SK-N-MC (cell line): Measurements from ENCODE around the gene CCDC69.
"Not testable (repeated sequence)": the region's sequence is repeated elsewhere in the genome, so short reads cannot be mapped to it uniquely, and the experiment has no call there.

Experiments used
- DNase-seq: peaks from one replicate; pipeline ENCODE4 v3.0.0-alpha.2; 2011; ENCODE audit warnings: low read depth, low spot score
- H3K27ac ChIP-seq: fragments of 200-600 bp; sonication (generic); 2 replicates; pipeline ENCODE4 v1.5.1; 2016; ENCODE audit warnings: mixed run types
- H3K36me3 ChIP-seq: fragments of 200-600 bp; sonication (generic); 2 replicates; pipeline ENCODE4 v1.6.1; 2017; ENCODE audit warnings: antibody characterized with exemption, low read length, mixed read lengths; ENCODE audit not compliant: insufficient read depth
- H3K4me3 ChIP-seq: fragments of 200-600 bp; sonication (generic); 2 replicates; pipeline ENCODE4 v1.5.1; 2016
- H3K9ac ChIP-seq: fragments of 200-600 bp; sonication (generic); 2 replicates; pipeline ENCODE4 v1.8.0; 2017; ENCODE audit warnings: mixed run types, mixed read lengths; ENCODE audit not compliant: insufficient read length
- H3K9me3 ChIP-seq: fragments of 200-600 bp; sonication (generic); 2 replicates; pipeline ENCODE4 v1.6.1; 2017; ENCODE audit warnings: low read depth, mild to moderate bottlenecking, antibody characterized with exemption, low read length, moderate library complexity, mixed read lengths
- EZH2 ChIP-seq: fragments of 200-600 bp; sonication (generic); IDR thresholded peaks from one replicate; pipeline ENCODE4 v1.6.1; 2017; ENCODE audit warnings: antibody characterized with exemption
- FOXP2 ChIP-seq: optimal IDR thresholded peaks from 2 replicates; pipeline ENCODE3; 2011; ENCODE audit warnings: mild to moderate bottlenecking, moderate library complexity; ENCODE audit not compliant: insufficient read depth; ENCODE audit errors: extremely low read length, control extremely low read depth
- POLR2AphosphoS5 ChIP-seq: IDR thresholded peaks from 2 replicates; pipeline ENCODE4 v1.6.1; 2012; ENCODE audit warnings: mild to moderate bottlenecking, low read depth, low read length, borderline replicate concordance

The CCDC69 gene

GRCh38 chr5:151250346-151251000 is 26.6 kb upstream of the CCDC69 start:
- no peaks in the 10 kb centered on the region for H3K36me3 ChIP-seq
- H3K4me3 ChIP-seq: no peak overlapping the region
- no peak for DNase-seq
- H3K9me3 ChIP-seq: no peaks in the 10 kb centered on the region
- H3K27ac ChIP-seq: no peak overlapping the region
- no peak overlapping the region for H3K9ac ChIP-seq
- TF ChIP-seq FOXP2: no peak
- TF ChIP-seq POLR2AphosphoS5: no peak
- TF ChIP-seq EZH2: no peak

- DNase-seq: no peak
- Histone ChIP-seq H3K27ac (no peak overlapping the region), H3K36me3 (no peaks in the 10 kb centered on the region), H3K9me3 (no peaks in the 10 kb centered on the region), H3K9ac (no peak overlapping the region), H3K4me3 (no peak overlapping the region)
- no peak for TF ChIP-seq FOXP2
- no peak for TF ChIP-seq POLR2AphosphoS5
- no peak for TF ChIP-seq EZH2
Observed at GRCh38 chr5:151249281-151249680, 25.4 kb upstream of the CCDC69 start.

- DNase-seq: no peak
- no peak for TF ChIP-seq POLR2AphosphoS5
- no peak for TF ChIP-seq EZH2
- no peak for TF ChIP-seq FOXP2
- Histone ChIP-seq H3K27ac (no peak overlapping the region), H3K9ac (no peak overlapping the region), H3K9me3 (no peaks in the 10 kb centered on the region), H3K4me3 (no peak overlapping the region), H3K36me3 (no peaks in the 10 kb centered on the region)
Observed at GRCh38 chr5:151248651-151249050, 24.8 kb upstream of the CCDC69 start.

- Histone ChIP-seq H3K9ac (no peak overlapping the region), H3K4me3 (no peak overlapping the region), H3K9me3 (no peaks in the 10 kb centered on the region), H3K36me3 (no peaks in the 10 kb centered on the region), H3K27ac (no peak overlapping the region)
- no peak for TF ChIP-seq POLR2AphosphoS5
- TF ChIP-seq EZH2: no peak
- no peak for TF ChIP-seq FOXP2
- no peak for DNase-seq
Observed at GRCh38 chr5:151245680-151246219, 21.9 kb upstream of the CCDC69 start.

- no peaks in the 10 kb centered on the region for H3K9me3 ChIP-seq
- no peak for DNase-seq
- H3K4me3 ChIP-seq: no peak overlapping the region
- H3K9ac ChIP-seq: no peak overlapping the region
- no peak overlapping the region for H3K27ac ChIP-seq
- H3K36me3 ChIP-seq: no peaks in the 10 kb centered on the region
- TF ChIP-seq POLR2AphosphoS5: no peak
- TF ChIP-seq FOXP2: no peak
- TF ChIP-seq EZH2: no peak
Observed at GRCh38 chr5:151244206-151244605, 20.3 kb upstream of the CCDC69 start.

GRCh38 chr5:151243564-151243963 is 19.7 kb upstream of the CCDC69 start:
- Histone ChIP-seq H3K36me3 (no peaks in the 10 kb centered on the region), H3K9me3 (no peaks in the 10 kb centered on the region), H3K9ac (no peak overlapping the region), H3K27ac (no peak overlapping the region), H3K4me3 (no peak overlapping the region)
- TF ChIP-seq EZH2 (no peak), FOXP2 (no peak), POLR2AphosphoS5 (no peak)
- DNase-seq: no peak

GRCh38 chr5:151243127-151243526 is 19.2 kb upstream of the CCDC69 start:
- Histone ChIP-seq H3K4me3 (no peak overlapping the region), H3K36me3 (no peaks in the 10 kb centered on the region), H3K9me3 (no peaks in the 10 kb centered on the region), H3K9ac (no peak overlapping the region), H3K27ac (no peak overlapping the region)
- TF ChIP-seq FOXP2 (no peak), POLR2AphosphoS5 (no peak), EZH2 (no peak)
- no peak for DNase-seq

- no peak for TF ChIP-seq POLR2AphosphoS5
- TF ChIP-seq EZH2: no peak
- no peak for TF ChIP-seq FOXP2
- Histone ChIP-seq H3K27ac (no peak overlapping the region), H3K9ac (no peak overlapping the region), H3K9me3 (no peaks in the 10 kb centered on the region), H3K36me3 (no peaks in the 10 kb centered on the region), H3K4me3 (no peak overlapping the region)
- DNase-seq: no peak
Observed at GRCh38 chr5:151240924-151241635, 17.2 kb upstream of the CCDC69 start.

GRCh38 chr5:151240268-151240835 is 16.5 kb upstream of the CCDC69 start:
- H3K9ac ChIP-seq, H3K36me3 ChIP-seq, DNase-seq, H3K9me3 ChIP-seq, H3K4me3 ChIP-seq, H3K27ac ChIP-seq: not testable (repeated sequence)
